Activated naive CD4-positive, alpha-beta T cell treated with anti-CD3 and anti-CD28 coated beads, Interleukin-2, amount 10 ng/mL, durations not matched to agents 7 days and 5 days (primary cell): Measurements from ENCODE around the gene PLA2G4E.

Experiments
- CTCF ChIA-PET: fragments of 350-600 bp; sonication (Branson Sonifier 250); formaldehyde crosslinking; loops from one replicate; lab custom pipeline; 2021; ENCODE audit warnings: antibody characterized with exemption; lab: Charles Lee
- DNase-seq: peaks from one replicate; pipeline ENCODE4 v3.0.0-alpha.2; 2020
- H3K27ac Mint-ChIP-seq: one replicate; pipeline ENCODE4 v1.8.0; 2021; ENCODE audit warnings: mild to moderate bottlenecking, moderate library complexity, mixed read lengths
- H3K27me3 Mint-ChIP-seq: one replicate; pipeline ENCODE4 v1.8.0; 2021; ENCODE audit warnings: mild to moderate bottlenecking, mixed read lengths
- H3K36me3 Mint-ChIP-seq: one replicate; pipeline ENCODE4 v1.8.0; 2021; ENCODE audit warnings: mixed read lengths
- H3K4me1 Mint-ChIP-seq: one replicate; pipeline ENCODE4 v1.8.0; 2021; ENCODE audit warnings: mixed read lengths
- H3K4me3 Mint-ChIP-seq: one replicate; pipeline ENCODE4 v1.8.0; 2021; ENCODE audit warnings: mild to moderate bottlenecking, moderate library complexity, mixed read lengths
- H3K9me3 Mint-ChIP-seq: one replicate; pipeline ENCODE4 v1.8.0; 2021; ENCODE audit warnings: mixed read lengths

The PLA2G4E gene

DNA sequence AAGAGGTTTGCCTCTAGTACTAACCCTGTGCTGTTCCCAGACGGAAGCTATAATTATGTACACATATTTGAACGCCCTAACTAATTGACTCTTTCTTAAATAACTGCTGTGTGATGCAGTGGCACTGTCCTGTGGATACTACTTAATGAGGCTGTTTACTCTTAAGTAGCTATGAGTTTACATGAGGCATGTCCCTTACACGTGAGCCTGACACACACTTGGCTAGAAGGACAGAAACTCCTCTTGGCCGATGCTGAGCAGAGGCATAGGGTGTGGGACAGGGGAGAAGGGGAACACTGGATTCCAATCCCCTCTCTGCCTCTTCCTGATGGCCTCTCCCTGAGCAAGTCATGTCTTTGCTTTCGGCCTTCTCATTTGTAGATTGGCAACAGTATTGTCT lies 70.4 kb downstream of the PLA2G4E start:
- H3K36me3 Mint-ChIP-seq, result peaks cover 8% of the 10 kb centered on the region
- DNase-seq, result no peak
- H3K4me1 Mint-ChIP-seq, result peaks cover 4% of the 10 kb centered on the region
- no peaks in the 10 kb centered on the region for H3K27me3 Mint-ChIP-seq
- CTCF ChIA-PET, result interaction anchor here (1.1 kb wide), 1 partner anchor 9 kb away, joined by 3 read pairs; no protein-coding TSS in a partner anchor
- H3K4me3 Mint-ChIP-seq, result no peak overlapping the region
- no peak overlapping the region for H3K27ac Mint-ChIP-seq
- no peaks in the 10 kb centered on the region for H3K9me3 Mint-ChIP-seq

DNA sequence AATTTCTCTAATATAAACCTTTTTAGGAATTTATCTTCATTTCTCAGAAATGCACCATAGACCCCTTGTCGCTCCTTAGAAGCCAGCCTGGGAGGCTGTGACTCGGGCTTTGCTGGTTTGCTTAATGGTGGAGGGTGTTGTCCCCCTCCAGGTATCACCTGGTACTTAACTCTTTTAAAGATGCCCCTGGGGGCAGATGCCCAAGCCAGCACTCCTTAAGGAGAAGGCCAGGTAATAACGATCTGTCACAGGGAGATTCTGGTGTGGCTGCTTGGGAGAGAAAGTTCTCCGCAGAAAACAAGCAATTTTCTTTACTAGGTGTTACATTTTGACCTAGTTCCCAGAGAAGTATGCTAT lies 70.7 kb downstream of the PLA2G4E start:
- Mint-ChIP-seq H3K4me3 (no peak overlapping the region), H3K27me3 (no peaks in the 10 kb centered on the region), H3K36me3 (peaks cover 10% of the 10 kb centered on the region), H3K27ac (no peak overlapping the region), H3K9me3 (no peaks in the 10 kb centered on the region), H3K4me1 (peaks cover 4% of the 10 kb centered on the region)
- no peak for DNase-seq
- CTCF ChIA-PET, result interaction anchor here (1.1 kb wide), 1 partner anchor 9 kb away, joined by 3 read pairs; no protein-coding TSS in a partner anchor

DNA sequence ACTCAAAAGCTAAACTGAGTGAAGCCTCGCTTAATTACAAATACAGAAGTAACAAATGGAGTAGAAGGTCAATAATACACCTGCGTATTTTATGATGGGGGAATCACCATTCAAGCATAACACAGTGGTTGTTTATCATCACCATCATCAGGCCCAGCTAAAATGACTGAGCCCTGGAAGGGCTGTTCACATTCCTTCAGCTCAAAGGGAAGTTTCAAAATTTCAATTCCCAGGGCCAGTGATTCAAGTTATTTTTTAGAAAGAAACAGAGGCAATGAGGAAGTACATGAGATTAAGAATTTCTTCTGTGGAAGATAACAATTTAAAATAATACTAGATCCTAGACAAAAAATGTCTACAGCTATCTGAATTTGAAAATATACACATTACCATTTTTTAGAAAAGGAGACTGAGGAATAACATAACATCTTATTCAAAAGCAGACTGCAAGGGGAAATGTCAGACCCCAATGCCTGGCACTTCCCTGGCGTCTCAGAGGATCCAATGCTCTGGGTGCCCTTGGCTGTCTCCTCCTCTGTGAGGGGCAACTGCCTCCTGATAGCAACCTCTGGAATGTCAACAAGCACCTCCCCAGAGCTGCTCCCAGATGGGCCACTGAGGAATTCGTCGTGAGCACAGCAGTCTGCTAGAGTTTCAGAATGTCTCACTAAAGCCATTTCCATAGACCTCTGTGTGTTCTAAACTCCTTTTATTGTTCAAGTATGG lies 71.3 kb downstream of the PLA2G4E start:
- Mint-ChIP-seq H3K4me1 (peaks cover 4% of the 10 kb centered on the region), H3K27ac (no peak overlapping the region), H3K9me3 (no peaks in the 10 kb centered on the region), H3K27me3 (no peaks in the 10 kb centered on the region), H3K4me3 (no peak overlapping the region), H3K36me3 (peaks cover 11% of the 10 kb centered on the region)
- no peak for DNase-seq
- CTCF ChIA-PET, result interaction anchor here (1.1 kb wide), 1 partner anchor 8 kb away, joined by 3 read pairs; no protein-coding TSS in a partner anchor

DNA sequence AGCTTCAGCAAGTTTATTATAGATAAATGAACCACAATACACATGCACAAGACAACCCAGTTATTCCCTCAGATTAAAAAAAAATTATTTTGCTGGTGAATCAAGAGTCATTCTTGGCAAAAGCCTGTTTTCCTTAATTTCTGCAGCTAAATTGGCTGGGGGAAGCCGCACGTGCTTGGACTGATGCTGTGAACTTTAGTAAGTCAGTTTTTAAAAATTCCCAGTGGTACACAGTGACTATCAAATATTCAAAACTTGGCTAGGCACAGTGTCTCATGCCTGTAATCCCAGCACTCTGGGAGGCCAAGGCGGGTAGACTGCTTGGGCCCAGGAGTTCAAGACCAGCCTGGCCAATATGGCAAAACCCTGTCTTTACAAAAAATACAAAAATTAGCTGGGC lies 72.4 kb downstream of the PLA2G4E start:
- Mint-ChIP-seq H3K27me3 (no peaks in the 10 kb centered on the region), H3K4me3 (no peak overlapping the region), H3K27ac (no peak overlapping the region), H3K9me3 (no peaks in the 10 kb centered on the region), H3K36me3 (peaks cover 11% of the 10 kb centered on the region), H3K4me1 (peaks cover 4% of the 10 kb centered on the region)
- no peak for DNase-seq
- CTCF ChIA-PET, result no interaction called here

DNA sequence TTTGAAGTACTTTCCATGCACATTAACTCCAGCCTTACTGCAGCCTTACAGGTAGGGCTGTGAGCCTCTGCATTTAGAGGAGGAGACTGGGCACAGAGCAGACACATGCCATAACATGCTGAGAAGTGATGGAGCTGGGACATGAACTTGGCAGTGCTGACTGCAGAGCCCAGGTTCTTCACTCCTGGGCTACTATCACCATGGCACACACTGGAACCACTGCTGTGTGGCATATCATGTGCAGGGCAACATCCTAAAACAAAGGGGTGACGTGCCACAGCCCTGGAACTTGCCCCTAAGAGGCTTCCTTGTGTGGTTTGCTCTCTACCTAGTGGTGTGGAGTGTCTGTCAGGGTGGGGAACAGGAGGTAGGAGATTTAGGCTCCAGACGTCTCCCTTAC lies 73.9 kb downstream of the PLA2G4E start:
- peaks cover 7% of the 10 kb centered on the region for H3K4me1 Mint-ChIP-seq
- no peaks in the 10 kb centered on the region for H3K9me3 Mint-ChIP-seq
- no peak for DNase-seq
- H3K27me3 Mint-ChIP-seq, result no peaks in the 10 kb centered on the region
- no peak overlapping the region for H3K27ac Mint-ChIP-seq
- CTCF ChIA-PET, result no interaction called here
- H3K4me3 Mint-ChIP-seq, result no peak overlapping the region
- H3K36me3 Mint-ChIP-seq, result peaks cover 10% of the 10 kb centered on the region

DNA sequence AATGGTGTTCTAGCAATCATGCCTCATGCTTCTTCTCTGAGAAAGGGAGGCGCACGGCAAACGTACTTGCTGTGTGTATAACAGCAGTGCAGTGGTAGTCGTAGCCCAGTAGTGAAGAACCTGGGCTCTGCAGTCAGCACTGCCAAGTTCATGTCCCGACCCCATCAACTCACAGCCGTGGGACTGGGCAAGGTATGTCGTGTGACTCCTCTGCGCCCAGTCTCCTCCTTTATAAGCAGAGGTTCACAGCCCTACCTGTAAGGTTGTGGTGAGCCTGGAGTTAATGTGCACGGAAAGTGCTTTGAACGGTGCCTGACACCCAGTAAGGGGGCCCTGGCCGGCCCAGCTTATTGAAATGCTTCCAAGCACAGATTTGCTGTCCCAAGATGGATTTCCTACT lies 75.1 kb downstream of the PLA2G4E start:
- H3K27me3 Mint-ChIP-seq, result no peaks in the 10 kb centered on the region

DNA sequence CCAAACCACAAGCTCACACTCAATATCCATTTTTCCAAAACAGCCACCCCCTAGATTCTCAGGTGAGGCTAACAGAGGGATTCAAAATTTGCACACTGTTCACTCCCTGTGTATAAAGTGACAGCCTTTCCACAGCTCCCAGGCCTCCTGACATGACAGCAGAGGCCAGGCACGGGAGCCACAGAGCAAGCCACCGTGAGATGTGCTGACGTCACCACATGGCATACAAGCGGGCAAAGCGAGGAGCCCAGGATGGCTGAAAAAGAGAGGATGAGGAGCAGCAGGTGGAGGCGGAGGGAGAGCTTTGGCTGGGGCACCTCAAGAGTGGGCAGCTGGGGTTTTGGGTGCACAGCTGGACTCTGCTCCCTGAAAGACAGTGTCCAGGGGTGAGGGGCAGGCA lies 75.6 kb downstream of the PLA2G4E start:
- H3K4me1 Mint-ChIP-seq, result peaks cover 19% of the 10 kb centered on the region

More for the DNA sequence above, 75.1 kb downstream of the PLA2G4E start:
- DNase-seq, result no peak
- Mint-ChIP-seq H3K4me3 (no peak overlapping the region), H3K9me3 (no peaks in the 10 kb centered on the region), H3K36me3 (peaks cover 12% of the 10 kb centered on the region), H3K27ac (no peak overlapping the region), H3K4me1 (peaks cover 14% of the 10 kb centered on the region)
- CTCF ChIA-PET, result no interaction called here

DNA sequence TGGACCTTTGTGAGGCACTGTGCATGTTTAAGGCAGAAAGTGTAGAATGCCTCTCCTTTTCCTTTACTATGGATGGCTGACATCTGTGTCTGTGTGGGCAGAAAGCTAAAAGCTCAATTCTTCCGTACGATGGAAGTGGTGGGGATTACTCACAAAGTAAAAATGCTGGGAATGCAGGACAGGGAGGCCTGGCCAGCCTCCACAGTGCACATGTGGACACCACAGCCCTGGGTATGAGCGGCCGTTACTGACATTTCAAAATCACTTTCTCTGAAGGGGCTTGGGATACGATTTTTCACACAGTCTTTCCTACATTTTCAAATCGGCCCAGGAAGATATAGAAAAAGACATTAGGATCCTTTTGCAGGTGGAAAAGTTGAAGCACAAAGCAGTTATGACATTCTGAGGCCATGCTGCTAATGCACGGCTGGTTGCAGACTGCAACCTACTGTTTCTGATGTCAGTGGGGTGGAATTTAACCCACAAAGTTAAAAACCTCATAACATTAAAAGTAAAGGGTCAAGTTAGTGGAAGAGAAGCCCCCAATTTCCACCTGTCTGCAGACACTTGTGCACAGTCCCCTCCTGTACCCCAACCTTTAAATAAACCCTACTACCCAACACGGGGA lies 76.4 kb downstream of the PLA2G4E start:
- CTCF ChIA-PET, result no interaction called here
- Mint-ChIP-seq H3K36me3 (peaks cover 18% of the 10 kb centered on the region), H3K27ac (no peak overlapping the region), H3K4me1 (peaks cover 22% of the 10 kb centered on the region), H3K9me3 (no peaks in the 10 kb centered on the region), H3K27me3 (no peaks in the 10 kb centered on the region), H3K4me3 (no peak overlapping the region)
- no peak for DNase-seq

More for the DNA sequence above, 75.6 kb downstream of the PLA2G4E start:
- Mint-ChIP-seq H3K27me3 (no peaks in the 10 kb centered on the region), H3K36me3 (peaks cover 17% of the 10 kb centered on the region), H3K4me3 (no peak overlapping the region), H3K27ac (no peak overlapping the region), H3K9me3 (no peaks in the 10 kb centered on the region)
- CTCF ChIA-PET, result no interaction called here
- no peak for DNase-seq

DNA sequence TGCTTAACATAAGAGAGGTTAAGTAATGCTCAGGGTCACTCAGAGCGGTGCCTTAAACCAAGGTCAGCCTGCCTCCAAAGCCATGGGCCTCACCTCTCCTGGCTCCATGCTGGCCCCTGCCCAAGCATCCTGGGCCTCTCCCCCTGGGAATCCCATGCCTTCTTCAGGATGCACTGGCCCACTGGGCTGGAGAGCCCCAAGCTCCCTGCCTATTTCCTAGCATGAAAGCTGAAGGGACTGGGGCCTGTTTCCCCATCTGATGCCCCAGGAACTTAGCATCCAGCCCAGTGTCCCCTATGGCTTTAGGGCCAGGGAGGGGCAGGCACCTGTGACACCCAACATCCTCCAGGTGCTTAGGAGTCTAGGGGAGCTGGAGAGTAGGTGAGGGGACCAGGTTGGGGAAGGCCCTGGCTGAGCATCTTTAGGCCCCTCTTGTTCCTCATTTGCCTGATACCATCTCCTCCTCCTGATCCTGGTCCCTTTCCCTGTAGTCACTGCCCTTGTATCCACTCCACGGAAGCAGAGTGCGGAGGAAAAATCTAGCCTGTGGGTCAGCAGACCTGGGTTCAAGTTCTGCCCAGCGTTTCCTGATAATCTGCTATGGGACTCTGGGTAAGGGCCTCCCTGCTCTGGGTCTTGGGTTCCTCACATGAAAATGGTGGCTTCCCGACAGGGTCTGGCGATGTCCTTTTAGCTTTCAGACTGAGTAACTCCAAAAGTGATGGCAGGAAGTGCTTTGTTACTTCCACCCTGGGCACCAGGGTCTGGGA lies 77.1 kb downstream of the PLA2G4E start:
- H3K27me3 Mint-ChIP-seq, result no peaks in the 10 kb centered on the region
- no peak overlapping the region for H3K4me3 Mint-ChIP-seq
- H3K27ac Mint-ChIP-seq, result no peak overlapping the region

DNA sequence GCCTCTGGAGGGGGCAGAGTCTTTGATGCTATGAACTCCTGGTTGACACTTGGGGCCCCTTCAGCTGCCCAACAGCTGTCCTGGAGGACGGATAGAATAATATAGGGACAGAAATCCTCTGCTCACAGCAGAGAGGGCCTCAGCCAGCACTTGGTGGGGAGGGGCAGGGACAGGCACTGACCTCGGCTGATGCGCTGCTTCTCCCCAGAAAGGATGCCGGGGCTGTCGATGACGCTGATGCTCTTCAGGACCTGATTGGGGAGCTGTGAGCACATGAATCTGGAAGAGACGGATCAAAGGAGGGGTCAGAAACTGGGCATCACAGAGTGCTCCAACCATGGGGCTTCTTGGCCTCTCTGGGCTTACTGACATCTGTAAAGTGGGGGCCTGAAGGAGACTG lies 78.0 kb downstream of the PLA2G4E start:
- peaks cover 31% of the 10 kb centered on the region for H3K4me1 Mint-ChIP-seq
- H3K36me3 Mint-ChIP-seq, result peaks cover 18% of the 10 kb centered on the region
- no peak for DNase-seq
- no peaks in the 10 kb centered on the region for H3K27me3 Mint-ChIP-seq
- H3K4me3 Mint-ChIP-seq, result no peak overlapping the region
- CTCF ChIA-PET, result no interaction called here
- H3K27ac Mint-ChIP-seq, result no peak overlapping the region
- no peaks in the 10 kb centered on the region for H3K9me3 Mint-ChIP-seq

More for the DNA sequence above, 77.1 kb downstream of the PLA2G4E start:
- peaks cover 24% of the 10 kb centered on the region for H3K4me1 Mint-ChIP-seq
- H3K9me3 Mint-ChIP-seq, result no peaks in the 10 kb centered on the region
- peaks cover 18% of the 10 kb centered on the region for H3K36me3 Mint-ChIP-seq
- CTCF ChIA-PET, result no interaction called here
- DNase-seq, result no peak

DNA sequence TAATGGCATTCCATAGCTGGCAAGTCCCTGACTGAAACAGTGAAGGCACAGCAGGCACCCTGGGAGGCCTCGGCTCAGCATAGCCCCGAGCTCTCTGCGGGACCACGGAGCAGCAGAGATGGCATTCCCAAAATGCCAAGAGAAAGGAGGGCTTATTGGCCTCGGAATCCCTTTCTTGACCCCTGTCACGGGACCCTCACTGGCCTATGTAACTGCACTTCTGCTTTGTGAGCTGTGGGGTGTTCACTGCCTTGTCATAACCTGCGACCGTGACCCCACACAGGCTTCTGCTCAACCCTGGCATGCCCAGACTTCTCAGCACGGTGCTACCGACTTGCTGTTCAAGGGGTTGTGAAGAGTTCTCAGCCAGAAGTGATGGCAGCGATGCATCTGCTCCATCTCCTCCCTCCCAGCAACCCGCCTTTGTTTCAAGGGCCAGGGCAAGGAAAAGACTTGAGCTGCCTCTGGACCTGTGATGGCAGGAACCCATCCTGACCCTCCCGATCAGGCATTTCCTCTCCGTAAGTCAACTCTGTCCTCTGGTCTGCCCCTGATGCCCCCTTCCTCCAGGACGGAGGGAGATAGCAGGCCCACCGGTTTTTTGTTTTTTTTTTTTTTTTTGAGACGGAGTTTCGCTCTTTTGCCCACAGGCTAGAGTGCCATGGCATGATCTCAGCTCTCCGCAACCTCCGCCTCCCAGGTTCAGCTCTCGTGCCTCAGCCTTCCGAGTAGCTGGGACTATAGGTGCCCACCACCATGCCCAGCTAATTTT lies 79.0 kb downstream of the PLA2G4E start:
- DNase-seq, result no peak
- CTCF ChIA-PET, result interaction anchor here (1.1 kb wide), 1 partner anchor 9 kb away, joined by 3 read pairs; no protein-coding TSS in a partner anchor
- Mint-ChIP-seq H3K27ac (no peak overlapping the region), H3K4me3 (no peak overlapping the region), H3K4me1 (peaks cover 38% of the 10 kb centered on the region), H3K9me3 (no peaks in the 10 kb centered on the region), H3K27me3 (no peaks in the 10 kb centered on the region), H3K36me3 (peaks cover 18% of the 10 kb centered on the region)

DNA sequence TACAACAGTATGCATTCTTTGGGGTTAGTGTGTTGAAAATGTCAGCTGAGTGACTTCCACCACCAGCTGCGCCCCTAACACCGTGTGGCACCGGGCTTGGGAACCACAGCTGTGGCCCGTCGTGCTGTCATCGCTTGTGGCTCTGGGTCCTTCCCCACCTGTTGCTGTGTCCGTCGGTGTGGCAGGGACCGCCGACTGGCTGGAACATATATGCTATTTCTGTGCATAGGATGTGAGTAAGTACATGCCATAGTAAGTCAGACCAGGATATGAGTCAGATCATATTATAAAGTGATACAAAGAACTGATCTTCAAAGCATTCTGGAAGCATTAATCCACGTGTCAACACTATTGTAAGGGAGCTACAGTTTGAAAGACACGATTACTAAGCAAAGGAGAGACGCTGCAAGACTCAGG lies 80.4 kb downstream of the PLA2G4E start:
- CTCF ChIA-PET, result interaction anchor here (2.2 to 6.5 kb wide), 3 partner anchors 26 to 37 kb away, joined by 6 to 39 read pairs (median 36); partner anchors contain the start of gene EHD4
- Mint-ChIP-seq H3K36me3 (peaks cover 25% of the 10 kb centered on the region), H3K4me1 (peaks cover 52% of the 10 kb centered on the region), H3K27ac (peak overlapping the region; percentile 83), H3K4me3 (no peak overlapping the region), H3K27me3 (no peaks in the 10 kb centered on the region), H3K9me3 (no peaks in the 10 kb centered on the region)
- DNase-seq, result peak; percentile 43

DNA sequence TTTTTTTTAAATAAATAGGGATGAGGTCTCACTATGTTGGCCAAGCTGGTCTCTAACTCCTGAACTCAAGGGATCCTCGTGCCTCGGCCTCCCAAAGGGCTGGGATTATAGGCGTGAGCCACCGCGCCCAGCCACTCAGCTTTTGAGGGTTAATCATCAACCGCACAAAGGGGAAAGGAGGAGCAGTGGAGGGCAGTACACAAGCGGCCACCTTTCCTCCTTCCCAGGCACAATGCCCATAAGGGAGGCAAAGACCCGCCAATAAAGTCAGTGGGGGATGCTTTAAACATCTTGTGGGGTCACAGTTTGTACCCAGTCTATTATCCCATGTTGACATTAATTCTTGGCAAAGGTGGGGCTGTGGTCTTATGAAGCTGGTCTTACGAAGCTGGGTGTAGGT lies 80.9 kb downstream of the PLA2G4E start:
- Mint-ChIP-seq H3K27ac (peak overlapping the region; percentile 83), H3K9me3 (no peaks in the 10 kb centered on the region), H3K4me1 (peaks cover 57% of the 10 kb centered on the region), H3K36me3 (peaks cover 22% of the 10 kb centered on the region), H3K27me3 (no peaks in the 10 kb centered on the region), H3K4me3 (no peak overlapping the region)
- CTCF ChIA-PET, result interaction anchor here (2.2 to 6.5 kb wide), 3 partner anchors 26 to 37 kb away, joined by 6 to 39 read pairs (median 36); partner anchors contain the start of gene EHD4
- DNase-seq, result no peak
